Stimulated activated CD4-positive, alpha-beta T cell treated with anti-CD3 and anti-CD28 coated beads, Interleukin-12 subunit alpha, Interleukin-12 subunit beta, amount 100 ng/mL, for 24 hours (primary cell): ENCODE data around the gene CXCL13.
A peak's percentile ranks its signal among the peaks of the same experiment; 100 is the strongest.
"Not testable (repeated sequence)": the region's sequence is repeated elsewhere in the genome, so short reads cannot be mapped to it uniquely, and the experiment has no call there.

Experiments used
- DNase-seq, 2 experiments: peaks; one replicate each; pipeline ENCODE4 v3.0.0-alpha.2; 2020; ENCODE audit warnings: low read depth in 2 of 2

Gene CXCL13, protein sequence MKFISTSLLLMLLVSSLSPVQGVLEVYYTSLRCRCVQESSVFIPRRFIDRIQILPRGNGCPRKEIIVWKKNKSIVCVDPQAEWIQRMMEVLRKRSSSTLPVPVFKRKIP

GRCh38 chr4:77605210-77605902 lies at the start of gene CXCL13:
Gene CXCL13 (plus strand): TSS chr4:77605820. CDS start chr4:77605866, 46 bp downstream.
- no peak for DNase-seq

GRCh38 chr4:77560170-77560569 lies 45.5 kb upstream of the CXCL13 start:
- DNase-seq, result no peak

DNA sequence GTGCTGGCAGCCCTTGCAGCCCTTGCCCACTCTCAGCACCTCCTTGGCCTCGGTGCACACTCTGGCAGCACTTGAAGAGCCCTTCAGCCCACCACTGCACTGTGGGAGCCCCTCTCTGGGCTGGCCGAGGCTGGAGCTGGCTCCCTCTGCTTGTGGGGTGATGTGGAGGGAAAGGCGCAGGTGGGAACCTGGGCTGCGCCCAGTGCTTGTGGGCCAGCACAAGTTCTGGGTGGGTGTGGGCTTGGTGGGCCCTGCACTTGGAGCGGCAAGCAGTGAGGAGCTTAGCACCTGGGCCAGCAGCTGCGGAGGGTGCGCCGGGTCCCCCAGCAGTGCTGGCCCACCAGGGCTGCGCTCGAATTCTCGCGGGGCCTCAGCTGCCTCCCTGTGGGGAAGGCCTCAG lies 43.9 kb upstream of the CXCL13 start:
- DNase-seq, result not testable (repeated sequence)

- DNase-seq, result no peak
These were observed 41.4 kb upstream of the CXCL13 start for GRCh38 chr4:77564231-77564630.

GRCh38 chr4:77566148-77566547 lies 39.5 kb upstream of the CXCL13 start:
- DNase-seq, result no peak

GRCh38 chr4:77567549-77567948 lies 38.1 kb upstream of the CXCL13 start:
- no peak for DNase-seq

- DNase-seq, result not testable (repeated sequence)
These were observed 35.0 kb upstream of the CXCL13 start for GRCh38 chr4:77570508-77571214.

GRCh38 chr4:77576351-77576750 lies 29.3 kb upstream of the CXCL13 start:
- no peak for DNase-seq

DNA sequence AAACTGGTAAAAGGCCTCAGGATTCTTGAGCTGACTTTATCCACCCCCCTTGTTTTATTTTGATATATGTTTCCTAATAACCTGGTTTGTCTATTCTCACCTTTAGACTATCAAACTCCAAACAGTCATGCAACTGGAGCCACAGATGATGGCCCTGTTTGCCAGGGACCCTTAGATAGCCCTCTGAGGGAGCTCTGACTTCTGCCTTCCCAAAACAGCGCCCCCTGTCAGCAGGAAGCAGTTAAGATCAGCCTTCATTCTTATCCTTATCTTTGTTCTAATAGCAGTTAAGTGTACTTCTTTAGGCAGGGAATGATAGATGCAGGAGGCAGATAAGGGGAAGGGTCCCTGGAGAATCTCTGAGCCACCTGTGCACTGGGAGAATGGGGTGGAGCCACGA lies 27.5 kb upstream of the CXCL13 start:
- no peak for DNase-seq

- DNase-seq, result no peak
These were observed 26.1 kb upstream of the CXCL13 start for GRCh38 chr4:77579406-77580076.

DNA sequence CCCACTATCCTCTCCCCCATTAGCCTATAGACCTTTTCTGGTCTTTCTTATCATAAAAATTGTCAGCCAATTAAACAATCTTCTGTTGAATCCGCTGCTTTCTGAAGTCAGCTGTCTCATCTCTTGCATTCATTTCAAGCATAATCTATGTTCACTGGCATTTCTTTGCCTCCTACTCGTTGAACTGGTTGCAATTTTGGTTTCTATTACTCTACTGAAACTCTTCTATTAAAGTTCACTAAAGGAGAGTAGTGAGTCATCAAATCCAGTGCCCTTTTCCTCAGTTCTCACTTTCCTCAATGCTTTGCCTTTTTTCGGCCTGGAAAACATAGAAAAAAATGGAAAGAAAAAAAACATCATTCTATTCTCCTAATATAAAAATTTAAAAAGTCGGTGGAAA lies 23.9 kb upstream of the CXCL13 start:
- DNase-seq, result no peak

- no peak for DNase-seq
These were observed 23.5 kb upstream of the CXCL13 start for GRCh38 chr4:77582156-77582555.

DNA sequence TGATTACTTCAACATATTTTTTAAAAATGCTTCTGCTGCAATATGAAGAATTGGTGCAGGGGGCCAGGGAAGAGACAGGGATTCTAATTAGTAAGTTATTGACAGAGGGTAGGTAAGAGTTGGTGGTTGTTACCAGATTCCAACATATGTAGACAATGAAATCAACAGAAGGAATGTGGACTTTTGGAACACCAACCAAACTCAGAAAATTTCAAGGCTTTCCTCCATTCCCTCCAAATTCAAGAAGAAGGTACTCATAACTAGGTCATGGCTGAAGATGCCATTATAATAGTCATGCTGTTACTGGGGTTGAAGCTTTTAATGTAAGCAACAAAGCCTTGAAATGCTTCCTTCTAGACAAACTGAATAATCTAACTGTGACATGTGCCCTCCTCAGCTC lies 22.9 kb upstream of the CXCL13 start:
- no peak for DNase-seq

- DNase-seq, result peak; percentile 29 to 54
These were observed 18.7 kb upstream of the CXCL13 start for GRCh38 chr4:77586951-77587383.

GRCh38 chr4:77590482-77590881 lies 15.1 kb upstream of the CXCL13 start:
- no peak for DNase-seq

GRCh38 chr4:77591532-77591931 lies 14.1 kb upstream of the CXCL13 start:
- DNase-seq, result no peak

- no peak for DNase-seq
These were observed 12.5 kb upstream of the CXCL13 start for GRCh38 chr4:77593101-77593500.

DNA sequence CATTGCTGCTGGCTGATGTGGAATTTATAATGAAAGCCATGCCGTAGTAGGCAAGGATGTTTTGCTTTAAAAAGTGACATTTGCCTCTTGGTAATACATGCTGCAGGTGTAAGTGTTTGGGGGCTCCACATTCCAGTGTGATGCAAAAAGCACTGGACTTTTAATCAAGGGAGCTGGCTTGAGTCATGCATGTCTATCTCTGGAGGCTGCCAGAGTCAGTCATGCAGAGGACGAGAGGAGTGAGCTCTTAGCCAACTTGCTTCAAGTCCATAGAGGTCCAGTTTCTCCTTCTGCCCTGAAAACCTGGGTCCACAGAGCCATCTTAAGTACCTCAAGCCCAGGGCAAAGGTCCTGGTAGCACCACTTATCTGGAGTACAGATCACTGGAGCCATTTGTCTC lies 11.6 kb upstream of the CXCL13 start:
- DNase-seq, result no peak

DNA sequence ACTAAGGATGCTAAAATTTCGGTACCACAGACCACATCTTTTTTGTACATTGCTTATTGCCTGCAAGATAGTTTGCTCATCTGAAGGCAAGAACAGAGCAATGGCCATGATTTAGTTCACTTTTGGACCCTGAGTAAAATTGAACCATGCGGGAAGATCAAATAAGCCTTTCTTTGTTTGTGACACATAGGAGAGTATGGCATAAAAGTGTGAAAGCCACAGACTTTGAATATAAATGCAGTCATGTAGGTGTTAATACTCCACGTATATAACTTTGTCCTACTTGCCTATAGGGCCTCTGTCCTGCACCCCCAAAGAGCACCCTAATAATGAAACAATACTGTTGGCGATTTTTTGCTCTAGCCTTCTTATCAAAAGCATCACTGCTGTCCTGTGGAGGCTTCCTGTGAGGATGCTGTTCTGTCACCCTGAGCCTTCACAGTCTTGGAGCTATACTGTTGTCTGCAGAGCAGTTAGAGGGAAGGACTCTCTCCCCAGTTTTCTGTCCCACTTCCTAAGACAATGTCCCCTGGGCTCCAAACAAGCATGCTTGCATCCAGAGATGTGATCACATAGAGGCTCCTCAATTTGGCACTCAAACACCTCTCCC lies 10.2 kb upstream of the CXCL13 start:
- DNase-seq, result no peak

DNA sequence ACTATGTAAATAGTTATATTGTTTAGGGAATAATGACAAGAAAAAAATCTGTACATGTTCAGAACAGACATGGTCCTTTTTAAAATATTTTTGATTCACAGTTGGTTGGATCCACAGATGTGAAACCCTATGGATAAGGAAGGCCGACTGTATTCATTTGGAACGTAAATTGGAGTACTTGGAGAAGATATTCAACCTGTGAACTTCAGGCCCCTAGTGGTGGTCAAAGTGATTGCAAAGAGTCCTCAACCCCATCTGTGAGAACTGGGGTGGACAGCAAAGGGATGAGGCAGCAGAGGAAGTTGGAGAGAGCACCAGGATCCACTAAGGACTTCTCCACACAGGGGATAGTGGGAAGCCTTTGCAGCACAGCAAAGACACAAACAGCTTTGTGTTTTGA lies 6.2 kb upstream of the CXCL13 start:
- no peak for DNase-seq

- no peak for DNase-seq
These were observed 4.8 kb upstream of the CXCL13 start for GRCh38 chr4:77600521-77601451.
